Hypothalamus (tissue), 51 donors: ENCODE results near the gene SLC25A45.
A peak's percentile ranks its signal among the peaks of the same experiment; 100 is the strongest.

ENCODE experiments used
- DNase-seq, 51 donors: peaks; one replicate each; lab custom pipeline; 2025; lab: John Stamatoyannopoulos, UW

The SLC25A45 gene

DNA sequence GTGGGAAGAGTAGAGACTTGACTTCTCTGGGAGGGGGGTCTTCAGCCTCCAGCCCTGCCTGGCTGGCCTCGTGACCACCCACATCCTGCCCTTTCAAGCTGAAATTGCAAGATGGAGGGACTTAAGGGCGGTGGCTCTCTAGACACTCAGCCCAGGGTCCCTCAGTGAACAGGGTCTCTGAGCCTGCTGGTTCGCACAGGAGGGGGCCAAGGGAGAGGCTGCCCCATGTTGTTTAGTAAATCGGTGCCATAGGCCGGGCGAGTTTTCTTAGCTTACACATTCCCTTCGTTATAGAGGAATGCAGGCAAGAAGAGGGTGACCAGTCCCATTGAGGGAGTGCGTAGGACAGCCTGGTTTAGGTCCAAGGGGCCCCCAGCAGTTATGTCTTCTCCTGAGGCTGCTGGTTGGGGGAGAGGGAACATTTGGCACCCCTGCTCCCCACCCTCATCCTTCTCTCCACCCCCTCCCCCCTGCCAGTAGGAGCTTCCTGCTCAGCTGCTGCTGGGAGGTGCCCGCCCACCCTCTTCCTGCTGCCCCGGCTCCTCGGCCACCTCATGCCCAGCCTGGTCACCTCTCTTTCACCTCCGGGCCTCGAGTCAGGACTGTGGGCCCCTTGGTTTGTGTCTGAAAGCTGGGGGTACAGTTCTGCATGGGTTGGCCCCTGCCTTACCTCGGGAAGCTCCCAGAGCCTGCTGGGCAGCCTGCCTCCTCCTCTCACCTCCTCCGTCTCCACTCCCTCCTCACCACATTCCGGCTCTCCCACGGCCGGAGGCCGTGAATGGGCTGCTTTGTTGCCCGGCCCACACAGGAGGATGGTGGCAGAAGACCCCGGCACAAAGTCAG, 7.9 kb upstream of the SLC25A45 start:
- DNase-seq, result no peak

DNA sequence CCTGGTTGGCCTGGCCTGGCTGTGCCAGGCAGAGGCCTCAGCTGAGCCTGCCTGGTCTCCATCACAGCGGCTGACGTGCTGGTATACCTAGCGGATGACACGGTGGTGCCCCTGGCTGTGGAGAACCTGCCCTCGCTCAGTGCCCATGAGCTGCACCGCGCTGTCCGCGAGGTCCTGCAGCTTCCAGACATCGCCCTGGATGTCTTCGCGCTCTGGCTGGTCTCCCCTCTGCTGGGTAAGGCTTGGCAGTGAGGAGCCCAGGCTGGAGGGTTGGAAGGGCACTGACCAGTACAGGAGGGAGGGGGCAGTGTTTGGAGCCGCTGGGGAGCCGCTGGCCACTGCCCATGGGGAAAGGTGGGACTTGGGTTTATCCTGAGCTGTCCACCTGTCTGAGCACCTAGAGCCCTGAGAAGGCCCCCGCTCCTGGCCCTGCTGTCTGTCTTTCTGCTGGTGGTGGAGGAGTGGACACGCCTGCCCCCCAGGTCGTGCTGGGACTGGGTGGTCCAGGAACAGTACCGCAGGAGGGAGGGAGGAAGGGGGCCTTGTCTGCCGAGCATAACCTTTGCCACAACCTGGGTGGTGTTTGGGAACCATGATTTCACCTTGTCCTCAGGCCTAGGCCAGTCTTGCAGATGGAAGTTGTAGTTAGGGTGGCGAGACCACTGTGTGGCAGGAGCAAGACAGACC, 7.0 kb upstream of the SLC25A45 start:
- DNase-seq, result no peak

DNA sequence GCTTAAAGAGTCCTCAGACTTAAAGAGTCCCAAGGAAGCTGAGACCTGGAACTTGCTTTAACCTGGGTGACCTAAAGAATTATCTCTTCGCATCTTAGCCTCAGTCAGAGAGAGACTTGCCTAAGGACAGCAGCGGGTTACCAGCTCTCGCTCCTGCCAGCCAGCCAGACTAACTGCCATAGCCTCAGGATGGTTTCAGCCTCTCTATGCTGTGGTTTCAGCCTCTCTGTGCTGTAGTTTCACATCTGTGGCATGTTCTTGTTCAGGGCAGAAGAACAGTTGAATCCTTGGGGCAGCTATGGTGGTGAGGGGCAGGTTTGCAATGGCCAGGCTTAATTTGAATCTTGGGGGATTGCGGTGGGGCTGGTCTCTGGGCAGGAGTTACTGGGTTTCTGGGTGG, 6.3 kb upstream of the SLC25A45 start:
- no peak for DNase-seq

DNA sequence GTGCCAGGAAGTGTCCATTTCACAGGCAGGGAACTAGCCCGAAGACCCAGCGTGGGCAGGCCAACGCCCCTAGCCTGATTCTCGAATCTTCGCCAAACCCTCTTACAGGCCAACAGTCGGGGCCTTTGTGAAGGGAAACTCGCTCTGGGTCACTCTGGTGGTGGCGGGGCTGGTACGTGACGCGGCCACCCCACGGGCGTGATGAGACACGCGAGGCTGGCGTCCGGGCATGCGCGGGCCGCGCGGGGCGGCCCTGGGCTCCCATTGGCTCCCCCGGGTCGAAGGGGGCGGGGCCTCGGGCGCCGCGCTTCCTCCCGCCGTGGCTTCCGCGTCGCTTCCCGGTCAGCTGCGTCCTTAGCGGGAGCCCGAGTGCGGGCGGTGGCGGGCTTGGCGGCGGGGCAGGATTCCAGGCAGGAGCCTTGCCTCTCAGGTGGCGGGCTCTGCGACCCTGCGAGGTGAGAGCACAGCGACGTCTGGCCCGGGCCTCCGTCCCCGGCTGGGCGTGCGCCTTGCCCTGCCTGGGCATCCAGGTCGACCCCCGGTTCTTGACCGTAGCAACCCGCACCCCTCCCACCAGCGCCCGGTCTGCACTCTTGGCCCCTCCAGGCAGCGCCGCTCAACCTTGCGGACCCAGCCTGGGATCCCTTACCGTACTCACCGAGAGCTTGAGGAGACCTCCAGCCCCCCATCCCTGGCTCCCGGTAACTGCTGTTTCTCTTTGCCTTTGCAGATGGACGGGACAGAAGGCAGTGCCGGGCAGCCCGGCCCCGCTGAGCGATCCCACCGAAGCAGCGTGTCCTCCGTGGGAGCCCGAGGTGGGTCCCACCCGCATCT, 4.1 kb upstream of the SLC25A45 start, which contains the start of gene FRMD8:
FRMD8 (plus strand) TSS at position 331 of the 834 bp plus-strand sequence; CDS start at position 731, 400 bp downstream.
- peak; percentile 36 to 94 (median 87) for DNase-seq

DNA sequence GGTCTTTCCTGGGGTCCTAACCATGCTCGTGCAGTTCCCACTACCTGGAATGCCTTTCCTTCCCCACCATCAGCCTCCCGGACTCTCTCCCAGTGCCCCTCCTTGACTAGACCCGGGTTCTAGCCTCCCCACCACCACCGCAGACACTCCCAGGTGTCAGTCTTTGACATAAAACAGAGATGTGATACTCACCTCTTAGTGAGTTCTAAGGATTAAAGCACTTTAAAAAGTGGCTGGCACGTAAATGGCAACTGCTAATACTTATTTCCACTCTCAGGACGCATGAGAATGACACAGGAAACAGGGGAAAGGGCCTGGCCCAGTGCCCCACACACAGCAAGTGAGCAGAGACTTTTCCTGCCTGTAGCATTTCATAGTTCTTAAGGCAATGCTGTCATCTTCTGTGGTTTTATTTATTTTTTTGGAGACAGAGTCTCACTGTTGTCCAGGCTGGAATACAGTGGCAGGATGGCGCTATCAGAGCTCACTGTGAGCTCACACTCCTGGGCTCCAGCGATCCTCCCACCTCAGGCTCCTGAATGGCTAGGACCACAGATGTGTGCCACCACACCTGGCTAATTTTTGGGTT, 1.9 kb upstream of the SLC25A45 start:
- DNase-seq, result no peak

DNA sequence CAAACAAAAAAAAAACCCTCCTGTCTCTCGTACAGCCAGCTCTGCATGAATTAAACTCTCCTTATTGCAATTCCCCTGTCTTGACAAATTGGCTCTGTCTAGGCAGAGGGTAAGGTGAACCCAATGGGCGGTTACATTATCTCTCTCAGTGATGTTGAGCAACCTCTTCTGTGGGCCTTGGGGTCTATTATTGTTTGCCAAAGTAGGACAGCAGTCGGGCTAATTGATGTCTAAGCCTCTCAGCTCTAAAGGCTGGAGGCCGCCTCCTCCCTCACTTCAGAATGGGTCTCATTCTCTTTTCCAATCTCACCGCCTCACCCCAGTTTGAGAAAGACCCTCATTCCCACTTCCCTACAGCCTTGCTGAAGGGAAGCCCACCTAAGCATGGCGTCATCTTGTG, 1.3 kb upstream of the SLC25A45 start:
- no peak for DNase-seq

DNA sequence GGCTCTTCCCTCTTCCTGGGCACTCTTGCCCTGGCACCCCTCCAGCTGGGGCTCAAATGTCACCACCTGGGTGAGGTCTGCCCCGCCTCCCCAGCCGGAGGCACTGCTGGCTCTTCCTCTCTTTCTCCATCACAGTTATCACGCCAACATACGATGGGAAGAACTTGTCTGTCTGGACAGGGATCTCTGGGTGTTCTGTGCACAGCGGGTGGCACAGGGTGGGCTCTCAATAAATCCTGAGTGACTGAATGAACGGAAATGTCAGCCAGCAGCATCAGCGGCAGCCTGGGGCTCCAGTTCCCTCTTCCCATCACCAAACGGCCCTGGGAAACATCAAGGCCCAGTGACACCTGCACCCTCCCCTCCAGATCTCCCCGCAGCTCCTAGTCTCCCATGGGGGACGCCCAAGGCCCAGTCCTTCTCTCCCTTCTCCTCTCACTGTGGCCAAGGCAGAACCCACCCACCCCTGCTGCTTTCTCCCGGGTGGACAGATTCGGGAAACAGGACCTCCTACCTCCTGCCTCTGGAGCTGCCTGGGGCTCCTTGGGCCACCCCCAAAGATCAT, 440 bp upstream of the SLC25A45 start:
- DNase-seq, result peak in 1 of 51 donors; percentile 42

DNA sequence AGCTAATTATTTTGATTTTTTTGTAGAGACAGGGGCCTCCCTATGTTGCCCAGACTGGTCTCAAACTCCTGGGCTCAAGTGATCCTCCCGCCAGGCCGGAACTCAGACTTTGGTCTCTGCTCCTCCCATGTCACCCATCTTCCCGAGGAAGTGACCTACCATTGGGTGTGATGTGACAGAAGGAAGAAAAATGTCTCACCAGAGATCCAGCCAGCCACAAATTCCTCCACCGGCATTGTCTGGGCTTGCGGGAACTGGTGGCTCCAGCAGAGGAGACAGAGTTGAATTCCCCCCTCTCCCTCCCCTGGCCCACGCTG, 772 bp downstream of the SLC25A45 start:
- peak in 2 of 51 donors; percentile 36 to 42 for DNase-seq

DNA sequence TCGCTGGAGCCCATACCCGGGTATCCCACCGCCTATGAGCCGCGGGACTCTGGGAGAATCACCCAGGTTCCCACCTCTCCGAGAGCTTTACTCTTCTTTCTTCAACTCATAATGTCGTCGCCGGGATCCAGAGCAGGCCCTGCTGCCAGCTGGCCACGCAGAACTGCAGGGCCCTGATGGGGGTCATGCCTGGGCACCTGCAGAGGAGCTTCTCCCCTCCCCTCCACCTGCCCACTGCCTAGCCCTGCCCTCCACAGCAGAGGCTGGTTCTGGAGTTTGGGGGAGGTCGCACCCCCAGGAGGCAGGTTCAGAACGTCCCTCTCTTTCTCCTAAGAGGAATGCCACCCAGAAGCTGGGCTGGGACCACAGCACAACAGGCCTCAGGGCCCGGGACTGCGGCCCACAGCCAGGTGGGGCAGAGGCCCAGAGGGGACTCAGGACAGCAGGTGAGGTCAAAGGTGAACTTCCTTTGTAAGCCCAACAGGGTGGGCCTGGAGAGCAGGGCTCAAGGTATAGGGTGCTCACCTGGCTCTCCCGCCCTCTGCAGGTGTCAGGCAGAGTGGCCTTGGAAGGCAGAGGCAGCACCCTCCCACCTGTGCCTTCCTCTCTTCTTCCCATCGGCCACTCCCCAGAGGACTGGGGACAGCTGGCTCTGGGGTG, 1.9 kb downstream of the SLC25A45 start:
- no peak for DNase-seq

DNA sequence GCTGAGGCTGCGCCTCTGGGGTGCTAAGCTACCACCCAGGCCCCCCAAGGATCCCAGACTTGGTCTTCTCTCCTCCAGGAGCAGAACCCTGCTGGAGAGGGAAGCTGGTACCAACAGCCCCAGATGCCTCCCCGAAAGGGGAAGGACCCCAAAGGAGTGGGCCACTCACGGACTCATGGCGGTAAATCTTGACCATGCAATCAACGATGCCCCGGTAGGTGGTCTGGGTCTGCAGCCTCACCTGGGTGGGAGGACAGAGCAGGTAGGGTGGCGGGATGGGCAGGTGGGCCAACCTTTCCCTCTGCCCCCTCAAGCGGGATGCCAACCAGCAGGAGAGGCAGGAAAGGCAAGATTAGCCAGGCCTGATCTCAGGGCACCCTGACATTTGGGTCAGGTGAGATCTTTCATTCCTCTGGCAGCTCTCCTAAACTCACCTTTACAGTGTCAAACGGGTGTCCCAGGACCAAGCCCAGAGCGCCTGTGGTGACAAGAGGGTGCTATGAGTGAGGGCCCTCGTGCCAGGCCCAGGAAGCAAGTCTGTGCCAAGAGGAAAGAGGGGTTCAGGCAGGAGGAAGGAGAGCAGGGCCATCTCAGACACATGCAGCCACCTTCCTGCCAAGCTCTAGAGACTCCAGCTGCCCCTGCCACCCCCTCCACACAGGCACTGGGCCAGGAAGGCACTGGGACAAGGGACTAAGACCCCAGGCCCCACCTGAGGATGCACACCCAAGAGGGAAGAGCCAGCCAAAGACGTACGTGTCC, 2.6 kb downstream of the SLC25A45 start:
- no peak for DNase-seq

DNA sequence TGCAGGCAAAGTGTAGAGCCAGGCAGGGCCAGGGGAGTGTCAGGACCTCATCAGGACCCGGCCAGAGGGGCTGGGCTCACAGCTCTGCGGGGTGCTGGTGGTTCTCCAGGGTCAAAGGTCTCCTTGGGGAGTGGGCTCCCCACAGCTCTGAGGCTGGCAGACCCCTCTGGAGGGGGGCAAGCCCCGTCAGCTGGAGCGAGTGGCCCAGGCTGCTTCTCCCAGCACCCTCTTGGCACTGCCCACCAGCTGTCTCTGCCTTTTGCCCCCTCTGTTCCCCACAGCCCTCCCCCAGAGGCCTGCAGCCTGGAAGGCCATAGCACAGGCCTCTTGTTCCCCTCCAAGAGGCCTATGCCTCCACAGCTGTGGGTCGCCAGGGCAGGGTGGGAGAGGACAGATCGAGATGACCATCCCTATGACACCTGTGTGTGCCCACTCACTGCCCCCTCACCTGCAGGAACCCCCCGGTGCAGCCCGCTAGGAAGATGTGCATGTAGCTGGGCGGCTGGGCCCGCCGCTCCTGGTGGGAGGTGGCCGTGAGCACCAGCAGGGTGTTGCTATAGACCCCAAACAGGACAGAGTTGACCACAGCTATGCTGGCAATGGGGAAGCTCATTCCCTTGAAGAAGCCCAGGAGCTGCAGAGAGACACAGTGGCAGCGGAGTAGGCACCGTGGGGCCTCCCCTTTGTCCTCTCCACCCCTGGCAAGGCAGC, 3.4 kb downstream of the SLC25A45 start:
- DNase-seq, result no peak

DNA sequence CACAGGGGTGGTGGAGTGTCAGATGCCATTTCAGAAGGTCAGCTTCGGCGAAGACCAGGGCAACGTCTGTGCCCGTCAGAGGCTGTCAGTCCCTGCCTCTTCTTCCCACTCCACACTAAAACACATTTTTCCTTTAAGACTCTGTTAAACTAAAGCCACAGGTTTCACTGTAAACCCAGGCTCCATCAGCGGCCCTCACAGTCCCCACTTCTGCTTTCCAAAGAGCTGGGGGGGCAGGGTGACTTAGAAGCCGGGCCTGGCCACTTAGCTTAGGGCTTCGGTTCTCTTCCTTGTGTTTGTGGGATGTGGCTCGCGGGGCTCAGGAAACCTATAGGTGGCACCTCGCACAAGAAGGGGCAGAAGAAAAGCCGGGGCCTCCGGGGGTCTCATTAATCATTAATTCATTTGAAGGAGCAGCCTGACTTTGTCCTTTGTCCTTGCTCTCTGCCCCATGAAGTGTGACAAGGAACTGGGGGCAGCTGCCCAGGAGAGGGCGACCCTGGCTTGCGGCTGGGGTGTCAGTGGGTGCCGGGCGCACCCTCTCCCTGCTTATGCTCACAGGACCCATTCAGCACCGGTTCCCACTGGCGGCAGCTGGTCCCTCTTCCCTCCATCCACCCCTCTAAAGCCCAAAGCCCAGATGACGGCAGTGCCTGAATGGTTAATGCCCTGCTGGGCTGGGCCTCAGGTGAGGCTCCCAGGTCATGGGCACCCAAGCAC, 4.1 kb downstream of the SLC25A45 start:
- peak in 5 of 51 donors; percentile 7 to 31 (median 19) for DNase-seq

DNA sequence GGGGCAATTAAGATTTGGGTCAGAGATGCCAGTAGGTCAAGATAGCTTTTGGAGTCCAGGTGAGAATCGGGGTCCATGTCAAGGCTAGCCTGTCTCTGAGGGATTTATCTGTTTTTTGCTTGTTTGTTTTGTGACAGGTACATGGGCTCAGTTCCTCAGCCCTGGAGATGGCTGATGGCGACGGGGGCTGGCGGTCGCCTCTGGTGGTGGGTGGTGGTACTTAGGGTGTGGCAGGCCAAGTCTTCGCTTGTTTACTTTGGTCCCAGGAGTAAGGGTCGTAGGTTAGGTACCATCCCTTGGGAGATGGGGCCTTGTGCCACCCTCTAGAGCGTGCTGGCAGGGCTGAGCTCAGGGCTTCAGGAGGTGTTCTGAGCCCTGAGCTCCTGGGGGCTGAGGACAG, 4.7 kb downstream of the SLC25A45 start:
- DNase-seq, result no peak

DNA sequence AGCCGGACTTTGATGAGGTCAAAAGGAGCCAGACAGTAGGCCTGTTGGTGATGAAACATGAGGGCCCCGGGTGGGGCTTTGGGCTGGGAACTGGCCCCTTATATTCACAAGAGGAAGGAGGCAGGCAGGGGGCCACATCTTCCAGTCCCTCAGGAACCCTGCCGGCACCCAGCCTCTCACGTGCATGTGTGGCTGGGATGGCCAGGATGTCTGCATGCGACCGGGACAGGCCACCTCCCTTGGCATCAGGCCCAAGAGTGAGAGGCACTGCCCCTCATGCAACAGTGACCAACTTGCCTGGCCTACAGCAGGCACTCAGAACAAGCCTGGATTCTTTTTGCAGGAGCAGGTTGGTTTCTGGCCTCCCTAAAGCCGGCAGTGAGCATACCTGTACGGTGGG, 5.4 kb downstream of the SLC25A45 start:
- no peak for DNase-seq

DNA sequence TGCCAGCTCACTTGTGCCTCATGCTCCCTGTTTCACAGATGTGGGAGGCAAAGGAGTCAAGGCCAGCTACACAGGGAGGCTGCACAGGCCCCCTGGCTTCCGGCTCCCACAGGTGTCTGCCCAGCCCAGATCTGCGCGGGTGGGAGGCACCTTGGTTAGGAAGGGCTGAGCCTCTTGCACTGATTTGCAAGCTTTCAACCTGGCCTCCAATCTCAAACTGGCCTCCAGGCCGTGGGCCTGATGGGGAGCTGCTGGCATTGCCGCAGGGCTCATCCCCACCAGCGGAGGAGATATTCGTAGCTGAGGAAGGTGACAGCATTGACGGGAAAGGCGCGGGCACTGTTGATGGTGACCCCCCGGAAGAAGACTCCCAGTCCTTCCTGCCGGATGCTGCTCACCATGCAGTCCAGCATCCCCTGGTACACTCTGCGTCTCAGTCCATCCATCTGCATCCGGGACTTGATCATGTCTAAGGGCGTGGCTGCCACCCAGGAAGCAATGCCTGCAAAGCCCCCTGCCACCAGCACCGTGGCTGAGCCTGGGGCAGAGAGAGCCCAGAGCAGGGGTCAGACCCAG, 6.2 kb downstream of the SLC25A45 start:
- no peak for DNase-seq

DNA sequence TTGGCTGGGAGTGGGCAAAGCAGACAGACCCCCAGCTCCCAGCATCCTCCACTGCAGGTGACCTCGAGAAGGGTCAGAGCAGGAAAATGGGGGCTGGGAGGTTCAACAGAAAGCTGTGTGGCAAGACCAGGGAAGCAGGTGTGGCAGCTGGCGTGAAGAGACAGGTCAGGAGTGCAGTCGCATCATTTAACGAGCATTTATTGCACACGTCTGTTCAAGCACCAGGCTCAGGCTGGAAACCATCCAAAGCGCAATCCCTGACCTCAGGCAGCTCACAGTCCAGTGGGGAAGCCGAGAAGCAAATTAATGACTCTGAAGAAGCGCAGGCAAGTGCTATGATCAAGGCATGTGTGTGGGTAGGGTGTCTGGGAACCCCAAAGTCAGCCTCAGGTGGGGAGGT, 7.4 kb downstream of the SLC25A45 start:
- no peak for DNase-seq

DNA sequence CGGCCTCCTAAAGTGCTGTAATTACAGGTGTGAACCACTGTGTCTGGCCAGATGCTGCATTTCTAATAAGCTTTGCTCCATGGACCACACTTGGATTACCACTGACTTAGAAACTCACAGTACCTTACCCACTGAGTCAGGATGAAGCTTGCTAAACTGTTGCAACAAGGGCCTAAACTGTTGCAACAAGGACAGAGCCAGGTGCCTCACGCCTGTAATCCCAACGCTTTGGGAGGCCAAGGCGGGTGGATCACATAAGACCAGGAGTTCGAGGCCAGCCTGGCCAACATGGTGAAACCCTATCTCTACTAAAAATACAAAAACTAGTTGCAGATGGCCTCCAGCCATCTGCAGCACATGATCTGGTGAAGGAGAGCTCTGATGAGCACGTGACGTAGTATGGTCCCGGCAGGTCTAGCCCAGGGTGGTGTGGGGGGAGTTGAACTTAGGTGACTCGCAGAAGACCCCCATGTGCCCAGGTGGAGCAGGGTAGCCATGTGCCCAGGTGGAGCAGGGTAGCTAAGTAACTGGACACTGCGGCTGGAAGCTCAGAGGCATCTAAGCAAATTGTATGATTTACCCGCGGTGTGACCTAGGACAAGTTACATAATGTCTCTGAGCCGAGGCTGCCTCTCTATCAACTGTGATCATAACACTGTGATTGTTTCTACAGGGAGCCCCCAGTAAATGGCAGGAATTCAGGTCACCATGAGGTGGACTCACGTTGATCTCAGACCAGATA, 8.4 kb downstream of the SLC25A45 start:
- no peak for DNase-seq
